Effector CD4-positive, alpha-beta T cell (primary cell): Measurements from ENCODE around the gene COBLL1. TPM values are rescaled to one million over a fixed set of nuclear protein-coding genes. Genes with fewer than 3 reads are reported as not detected.
"Not testable (repeated sequence)": the region's sequence is repeated elsewhere in the genome, so short reads cannot be mapped to it uniquely, and the experiment has no call there.

Experiments used
- DNase-seq: peaks from one replicate; pipeline ENCODE4 v3.0.0-alpha.2; 2020
- total RNA-seq: gene quantifications from one replicate; lab custom pipeline; 2026; lab: John Stamatoyannopoulos, UW

The COBLL1 gene
- not detected for total RNA-seq

GRCh38 chr2:164841719-164842623 lies at the start of gene COBLL1:
Gene COBLL1 (minus strand): TSS chr2:164841823. CDS start chr2:164841196, 627 bp downstream.
- no peak for DNase-seq

- no peak for DNase-seq
These were observed 48.9 kb upstream of the COBLL1 start for GRCh38 chr2:164890544-164890943.

- DNase-seq = no peak
These were observed 47.0 kb upstream of the COBLL1 start for GRCh38 chr2:164888592-164888991.

GRCh38 chr2:164887434-164888144 lies 46.0 kb upstream of the COBLL1 start:
- no peak for DNase-seq

GRCh38 chr2:164882276-164882675 lies 40.7 kb upstream of the COBLL1 start:
- no peak for DNase-seq

- DNase-seq = no peak
These were observed 39.9 kb upstream of the COBLL1 start for GRCh38 chr2:164881524-164881923.

- no peak for DNase-seq
These were observed 38.4 kb upstream of the COBLL1 start for GRCh38 chr2:164879901-164880535.

- DNase-seq = no peak
These were observed 36.3 kb upstream of the COBLL1 start for GRCh38 chr2:164877927-164878326.

- DNase-seq = no peak
These were observed 35.5 kb upstream of the COBLL1 start for GRCh38 chr2:164877169-164877568.

- DNase-seq = no peak
These were observed 33.9 kb upstream of the COBLL1 start for GRCh38 chr2:164875334-164876205.

- DNase-seq = no peak
These were observed 31.7 kb upstream of the COBLL1 start for GRCh38 chr2:164873210-164873908.

- no peak for DNase-seq
These were observed 29.8 kb upstream of the COBLL1 start for GRCh38 chr2:164871404-164871803.

GRCh38 chr2:164869420-164869772 lies 27.8 kb upstream of the COBLL1 start:
- DNase-seq = no peak

GRCh38 chr2:164868563-164869419 lies 27.2 kb upstream of the COBLL1 start:
- DNase-seq = no peak

- no peak for DNase-seq
These were observed 26.3 kb upstream of the COBLL1 start for GRCh38 chr2:164867779-164868397.

GRCh38 chr2:164866381-164866780 lies 24.8 kb upstream of the COBLL1 start:
- not testable (repeated sequence) for DNase-seq

- DNase-seq = no peak
These were observed 19.0 kb upstream of the COBLL1 start for GRCh38 chr2:164860694-164861042.

- DNase-seq = not testable (repeated sequence)
These were observed 18.5 kb upstream of the COBLL1 start for GRCh38 chr2:164859906-164860693.

GRCh38 chr2:164859251-164859818 lies 17.7 kb upstream of the COBLL1 start:
- no peak for DNase-seq
